ENCODE measurements around the gene RNF208.
"Not testable (repeated sequence)": the region's sequence is repeated elsewhere in the genome, so short reads cannot be mapped to it uniquely, and the experiment has no call there.

DNA sequence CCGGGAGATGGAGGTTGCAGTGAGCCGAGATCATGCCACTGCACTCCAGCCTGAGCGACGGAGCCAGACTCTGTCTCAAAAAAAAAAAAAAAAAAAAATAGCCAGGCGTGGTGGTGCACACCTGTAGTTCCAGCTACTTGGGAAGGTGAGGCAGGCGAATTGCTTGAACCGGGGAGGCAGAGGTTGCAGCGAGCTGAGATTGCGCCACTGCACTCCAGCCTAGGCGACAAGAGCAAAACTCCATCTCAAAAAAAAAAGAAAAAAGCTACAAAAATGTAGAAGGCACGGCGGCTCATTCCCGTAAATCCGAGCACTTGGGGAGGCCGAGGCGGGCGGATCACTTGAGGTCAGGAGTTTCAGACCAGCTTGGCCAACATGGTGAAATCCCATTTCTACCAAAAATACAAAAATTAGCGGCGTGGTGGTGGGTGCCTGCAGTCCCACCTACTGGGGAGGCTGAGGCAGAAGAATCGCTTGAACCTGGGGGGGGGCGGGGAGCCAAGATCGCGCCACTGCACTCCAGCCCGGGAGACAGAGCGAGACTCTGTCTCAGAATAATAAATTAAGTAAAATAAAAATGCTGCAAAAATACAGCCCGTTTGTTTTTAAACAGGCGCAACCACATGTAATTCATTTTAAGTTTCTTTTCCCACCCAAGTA, 17.6 kb upstream of the RNF208 start:
- TF ChIP-seq, protein P1, sequence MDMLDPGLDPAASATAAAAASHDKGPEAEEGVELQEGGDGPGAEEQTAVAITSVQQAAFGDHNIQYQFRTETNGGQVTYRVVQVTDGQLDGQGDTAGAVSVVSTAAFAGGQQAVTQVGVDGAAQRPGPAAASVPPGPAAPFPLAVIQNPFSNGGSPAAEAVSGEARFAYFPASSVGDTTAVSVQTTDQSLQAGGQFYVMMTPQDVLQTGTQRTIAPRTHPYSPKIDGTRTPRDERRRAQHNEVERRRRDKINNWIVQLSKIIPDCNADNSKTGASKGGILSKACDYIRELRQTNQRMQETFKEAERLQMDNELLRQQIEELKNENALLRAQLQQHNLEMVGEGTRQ (IDR thresholded peaks at IDR 0.05; ENCODE audit: low read depth, low read length) = not testable (repeated sequence)
- TF ChIP-seq POLR2A (IDR thresholded peaks at IDR 0.05; ENCODE audit: low read depth, low read length); SMC3 (IDR thresholded peaks at IDR 0.05; ENCODE audit: low read depth, low read length); FOS (IDR thresholded peaks at IDR 0.05; ENCODE audit: low read depth, low read length); MXI1 (IDR thresholded peaks at IDR 0.05; ENCODE audit: borderline replicate concordance, low read depth, low read length); RAD21 (IDR thresholded peaks at IDR 0.05; ENCODE audit: low read length); MAZ (IDR thresholded peaks at IDR 0.05; ENCODE audit: borderline replicate concordance, low read depth, low read length); RFX5 (IDR thresholded peaks at IDR 0.05; ENCODE audit: low read depth, low read length); RCOR1 (IDR thresholded peaks at IDR 0.05; ENCODE audit: insufficient replicate concordance, low read length); CEBPB (IDR thresholded peaks at IDR 0.05; ENCODE audit: low read depth, low read length); BHLHE40 (IDR thresholded peaks at IDR 0.05; ENCODE audit: low read depth, low read length); NFE2L2 (IDR thresholded peaks at IDR 0.05; ENCODE audit: low read depth, low read length): not testable (repeated sequence)
- TF ChIP-seq, protein P2, sequence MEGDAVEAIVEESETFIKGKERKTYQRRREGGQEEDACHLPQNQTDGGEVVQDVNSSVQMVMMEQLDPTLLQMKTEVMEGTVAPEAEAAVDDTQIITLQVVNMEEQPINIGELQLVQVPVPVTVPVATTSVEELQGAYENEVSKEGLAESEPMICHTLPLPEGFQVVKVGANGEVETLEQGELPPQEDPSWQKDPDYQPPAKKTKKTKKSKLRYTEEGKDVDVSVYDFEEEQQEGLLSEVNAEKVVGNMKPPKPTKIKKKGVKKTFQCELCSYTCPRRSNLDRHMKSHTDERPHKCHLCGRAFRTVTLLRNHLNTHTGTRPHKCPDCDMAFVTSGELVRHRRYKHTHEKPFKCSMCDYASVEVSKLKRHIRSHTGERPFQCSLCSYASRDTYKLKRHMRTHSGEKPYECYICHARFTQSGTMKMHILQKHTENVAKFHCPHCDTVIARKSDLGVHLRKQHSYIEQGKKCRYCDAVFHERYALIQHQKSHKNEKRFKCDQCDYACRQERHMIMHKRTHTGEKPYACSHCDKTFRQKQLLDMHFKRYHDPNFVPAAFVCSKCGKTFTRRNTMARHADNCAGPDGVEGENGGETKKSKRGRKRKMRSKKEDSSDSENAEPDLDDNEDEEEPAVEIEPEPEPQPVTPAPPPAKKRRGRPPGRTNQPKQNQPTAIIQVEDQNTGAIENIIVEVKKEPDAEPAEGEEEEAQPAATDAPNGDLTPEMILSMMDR (conservative IDR thresholded peaks at IDR 0.05; ENCODE audit: low read depth, low read length) = not testable (repeated sequence)
- TF ChIP-seq, protein P3, sequence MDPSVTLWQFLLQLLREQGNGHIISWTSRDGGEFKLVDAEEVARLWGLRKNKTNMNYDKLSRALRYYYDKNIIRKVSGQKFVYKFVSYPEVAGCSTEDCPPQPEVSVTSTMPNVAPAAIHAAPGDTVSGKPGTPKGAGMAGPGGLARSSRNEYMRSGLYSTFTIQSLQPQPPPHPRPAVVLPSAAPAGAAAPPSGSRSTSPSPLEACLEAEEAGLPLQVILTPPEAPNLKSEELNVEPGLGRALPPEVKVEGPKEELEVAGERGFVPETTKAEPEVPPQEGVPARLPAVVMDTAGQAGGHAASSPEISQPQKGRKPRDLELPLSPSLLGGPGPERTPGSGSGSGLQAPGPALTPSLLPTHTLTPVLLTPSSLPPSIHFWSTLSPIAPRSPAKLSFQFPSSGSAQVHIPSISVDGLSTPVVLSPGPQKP (IDR thresholded peaks at IDR 0.05; ENCODE audit: borderline replicate concordance, low read depth, low read length) = not testable (repeated sequence)
